NCI-H1105 treated with DMSO at 0.1 percent for 48 hours (cell line): Measurements from ENCODE around the gene LRRC4B.

Experiments used
- DNase-seq: peaks from one replicate; lab custom pipeline; 2025; lab: John Stamatoyannopoulos, UW

The LRRC4B gene

GRCh38 chr19:50573741-50574461 lies 5.7 kb upstream of the LRRC4B start:
- no peak for DNase-seq

GRCh38 chr19:50570997-50571396 lies 2.8 kb upstream of the LRRC4B start:
- DNase-seq = no peak

GRCh38 chr19:50569938-50570540 lies 1.8 kb upstream of the LRRC4B start:
- no peak for DNase-seq

GRCh38 chr19:50568728-50569698 lies 778 bp upstream of the LRRC4B start:
- no peak for DNase-seq

- peak; percentile 18 for DNase-seq
Observed at GRCh38 chr19:50567052-50567841, 988 bp downstream of the LRRC4B start.

- no peak for DNase-seq
Observed at GRCh38 chr19:50565984-50566903, 2.0 kb downstream of the LRRC4B start.

GRCh38 chr19:50564229-50565105 lies 3.8 kb downstream of the LRRC4B start:
- no peak for DNase-seq

GRCh38 chr19:50563597-50563996 lies 4.6 kb downstream of the LRRC4B start:
- DNase-seq = no peak

- no peak for DNase-seq
Observed at GRCh38 chr19:50562996-50563395, 5.2 kb downstream of the LRRC4B start.

GRCh38 chr19:50562329-50562728 lies 5.9 kb downstream of the LRRC4B start:
- DNase-seq = no peak

GRCh38 chr19:50559636-50560035 lies 8.6 kb downstream of the LRRC4B start:
- no peak for DNase-seq

GRCh38 chr19:50558449-50558848 lies 9.8 kb downstream of the LRRC4B start:
- DNase-seq = no peak

GRCh38 chr19:50558039-50558438 lies 10.2 kb downstream of the LRRC4B start:
- no peak for DNase-seq

GRCh38 chr19:50557009-50557613 lies 11.1 kb downstream of the LRRC4B start:
- no peak for DNase-seq

- DNase-seq = peak; percentile 59
Observed at GRCh38 chr19:50556282-50557008, 11.8 kb downstream of the LRRC4B start.

- DNase-seq = peak; percentile 27
Observed at GRCh38 chr19:50555450-50556281, 12.6 kb downstream of the LRRC4B start.

- DNase-seq = no peak
Observed at GRCh38 chr19:50555033-50555432, 13.2 kb downstream of the LRRC4B start.

GRCh38 chr19:50554212-50554611 lies 14.0 kb downstream of the LRRC4B start:
- no peak for DNase-seq
